Heart right ventricle (tissue), 16 donors: Measurements from ENCODE around the gene SASH3. TPM values are rescaled to one million over a fixed set of nuclear protein-coding genes. Genes with fewer than 3 reads are reported as not detected.
"Not testable (repeated sequence)": the region's sequence is repeated elsewhere in the genome, so short reads cannot be mapped to it uniquely, and the experiment has no call there.

ENCODE experiments used
- ATAC-seq, 8 donors: fragments of 200-7000 bp; cut with Tn5 transposase; one replicate each; pipeline ENCODE4 v1.9.1; 2020; ENCODE audit warnings: mild to moderate bottlenecking in 8 of 8, moderate library complexity in 8 of 8, moderate number of reproducible peaks in 1 of 8
- DNase-seq, 2 donors: peaks; one replicate each; pipeline ENCODE4 v3.0.0-alpha.2; 2020
- H3K27ac ChIP-seq, 10 donors: fragments of 200-600 bp; sonication (generic) in 2 of 10; one replicate each; pipeline versions ENCODE4 v1.5.0 to v1.8.0; 2020 to 2022; ENCODE audit warnings: mild to moderate bottlenecking in 3 of 10
- H3K27me3 ChIP-seq, 7 donors: fragments of 200-600 bp; one replicate each; pipeline ENCODE4 v1.8.0; 2021 to 2022; ENCODE audit warnings: mild to moderate bottlenecking in 2 of 7
- H3K36me3 ChIP-seq, 9 donors: fragments of 200-600 bp; sonication (generic) in 1 of 9; one replicate each; pipeline versions ENCODE4 v1.5.0 to v1.8.0; 2020 to 2022; ENCODE audit warnings: mild to moderate bottlenecking in 2 of 9
- H3K4me1 ChIP-seq, 9 donors: fragments of 200-600 bp; sonication (generic) in 1 of 9; one replicate each; pipeline versions ENCODE4 v1.5.0 to v1.8.0; 2020 to 2022; ENCODE audit warnings: mild to moderate bottlenecking in 4 of 9
- H3K4me3 ChIP-seq, 10 donors: fragments of 200-600 bp; sonication (generic) in 2 of 10; one replicate each; pipeline versions ENCODE4 v1.5.0 to v1.8.0; 2020 to 2022; ENCODE audit warnings: mild to moderate bottlenecking in 7 of 10, moderate library complexity in 2 of 10
- H3K9me3 ChIP-seq, 11 donors: fragments of 200-600 bp in 10 of 11; sonication (generic) in 2 of 11; one replicate each; pipeline versions ENCODE4 v1.5.0 to v1.8.0; 2013 to 2022; ENCODE audit warnings: mild to moderate bottlenecking in 2 of 11, control low read depth in 1 of 11, moderate library complexity in 1 of 11
- WGBS, 2 donors: extraction: QIAGEN DNeasy Blood & Tissue Kit; methylation state at CpG; one replicate each; pipeline ENCODE4 v1.1.7; 2013; ENCODE audit warnings: inconsistent platforms in 1 of 2; 5-methylcytosine and 5-hydroxymethylcytosine counted together
- intact Hi-C, 10 donors: fragments of 100-400 bp; cut with DNase I; formaldehyde crosslinking; loops; one replicate each; pipeline versions ENCODE4 v1.11.1 to v1.14.2; 2022
- polyA plus RNA-seq, 2 donors: library from polyadenylated mRNA; stranded (reverse); fragments of 200-250 nt; gene quantifications; one replicate each; pipeline ENCODE4 v1.2.3, GENCODE V29; 2013
- total RNA-seq, 10 donors: library from RNA; stranded (reverse); fragmentation: NEBNext Ultra II Directional in 3 of 10; extraction: Animal tissue kit (Norgen Biotek cat#: 25700) in 3 of 10; gene quantifications; one replicate each; pipeline versions ENCODE4 v1.2.1 to v1.2.4, GENCODE V29; 2021 to 2023
- TF ChIP-seq, protein P1 (sequence below), 9 donors: fragments of 200-600 bp; sonication (generic) in 2 of 9; IDR thresholded peaks; one replicate each; pipeline versions ENCODE4 v1.5.0 to v1.8.0; 2021 to 2022; ENCODE audit warnings: antibody characterized with exemption in 9 of 9, mild to moderate bottlenecking in 5 of 9, moderate library complexity in 1 of 9
- donor health status: Arrhythmogenic right ventricular cardiomyopathy.
- donor health status: ischemic (EF 13 %, LVEDD 7.1; RV severe dilation, severe dysfunction).
- donor health status: healthy with polysubstance abuse.
- donor health status: DM: no; HTN: yes; CAD: no.
- donor health status: DM: no; HTN: no; CAD: no.
- donor health status: ischemic (EF 25% LVEDD 6.9; RV normal size, moderate dysfunction).
- donor health status: ischemic (EF 25% LVEDD 5.7; RV mildly dilated, moderate dysfunction).
- donor health status: healthy.
- donor health status: DM: yes; HTN: yes; CAD: no.
- donor health status: Ischemic cardiomyopathy.
- donor health status: ischemic (EF 35%, LVEDD 5.7; RV mildly dilated, moderate dysfunction).
- donor health status: nonischemic (EF 11% LVEDD 7.7; RV severe dilation, severe dysfunction).
- donor health status: DM: yes; HTN: yes; CAD: no.
- donor health status: PGD.
- donor health status: ischemic (EF 29% LVEDD 5.4; RV normal size, mild dysfunction).
- donor health status: nonischemic (EF 23%, LVEDD 6.1; RV moderate dilation, normal function).

SASH3 gene
- total and polyA plus RNA-seq, 12 donors, result 0.57 to 15.3 (median 2.1) TPM

DNA sequence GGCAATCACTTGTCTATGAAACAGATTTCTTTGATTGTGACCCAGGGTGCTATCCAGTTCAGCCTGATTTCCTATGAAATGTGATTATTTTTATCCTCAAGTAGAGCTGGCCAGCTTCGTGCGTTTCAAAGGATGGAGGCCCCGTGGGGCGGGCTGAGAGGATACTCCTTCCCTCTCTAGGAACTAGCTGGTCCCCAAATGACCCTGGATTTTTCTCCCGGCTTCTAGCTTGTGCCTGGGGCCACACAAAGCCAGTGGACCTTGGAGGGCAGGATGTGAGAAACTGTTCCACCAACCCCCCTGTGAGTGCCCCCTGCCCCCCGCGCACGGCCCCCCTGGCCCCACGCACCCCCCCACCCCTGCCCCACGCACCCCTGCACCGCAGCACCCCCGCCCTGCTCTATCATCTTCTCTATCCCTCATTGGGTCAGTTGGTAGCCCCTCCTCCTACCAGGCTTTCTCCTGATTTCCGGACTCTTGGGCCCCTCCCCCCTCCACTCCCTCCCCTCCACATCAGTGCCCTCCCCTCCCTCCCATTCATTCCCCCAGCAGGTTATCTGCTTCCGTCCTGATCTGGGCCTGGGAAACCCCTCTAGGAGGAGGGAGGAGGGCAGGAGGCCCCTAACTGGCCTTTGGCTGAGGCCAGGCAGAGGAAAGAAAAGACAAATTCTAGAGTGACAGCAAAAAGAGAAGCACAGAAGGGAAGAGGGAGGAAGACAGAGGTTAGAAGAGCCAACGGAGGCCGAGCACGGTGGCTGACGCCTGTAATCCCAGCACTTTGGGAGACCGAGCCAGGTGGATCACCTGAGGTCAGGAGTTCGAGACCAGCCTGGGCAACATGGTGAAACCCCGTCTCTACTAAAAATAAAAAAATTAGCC, 37.6 kb upstream of the SASH3 start:
- H3K4me1 ChIP-seq, result peaks cover 0 to 21% (median 0%) of the 10 kb centered on the region in 9 donors
- H3K36me3 ChIP-seq, result no peaks in the 10 kb centered on the region
- intact Hi-C loops, result no loop called here
- ATAC-seq (peak in 1 of 8 donors; percentile 43), DNase-seq (peak in 1 of 2 donors; percentile 26)
- H3K27ac ChIP-seq, result no peak overlapping the region
- TF ChIP-seq, protein P1, sequence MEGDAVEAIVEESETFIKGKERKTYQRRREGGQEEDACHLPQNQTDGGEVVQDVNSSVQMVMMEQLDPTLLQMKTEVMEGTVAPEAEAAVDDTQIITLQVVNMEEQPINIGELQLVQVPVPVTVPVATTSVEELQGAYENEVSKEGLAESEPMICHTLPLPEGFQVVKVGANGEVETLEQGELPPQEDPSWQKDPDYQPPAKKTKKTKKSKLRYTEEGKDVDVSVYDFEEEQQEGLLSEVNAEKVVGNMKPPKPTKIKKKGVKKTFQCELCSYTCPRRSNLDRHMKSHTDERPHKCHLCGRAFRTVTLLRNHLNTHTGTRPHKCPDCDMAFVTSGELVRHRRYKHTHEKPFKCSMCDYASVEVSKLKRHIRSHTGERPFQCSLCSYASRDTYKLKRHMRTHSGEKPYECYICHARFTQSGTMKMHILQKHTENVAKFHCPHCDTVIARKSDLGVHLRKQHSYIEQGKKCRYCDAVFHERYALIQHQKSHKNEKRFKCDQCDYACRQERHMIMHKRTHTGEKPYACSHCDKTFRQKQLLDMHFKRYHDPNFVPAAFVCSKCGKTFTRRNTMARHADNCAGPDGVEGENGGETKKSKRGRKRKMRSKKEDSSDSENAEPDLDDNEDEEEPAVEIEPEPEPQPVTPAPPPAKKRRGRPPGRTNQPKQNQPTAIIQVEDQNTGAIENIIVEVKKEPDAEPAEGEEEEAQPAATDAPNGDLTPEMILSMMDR (IDR thresholded peaks at IDR 0.05), result no peak
- H3K4me3 ChIP-seq, result no peak overlapping the region
- WGBS, 2 donors, result 35 to 44% methylated on average over 15 to 21 of the region's 21 CpGs
- no peaks in the 10 kb centered on the region for H3K9me3 ChIP-seq
- peaks cover 0 to 8% (median 0%) of the 10 kb centered on the region in 7 donors for H3K27me3 ChIP-seq

DNA sequence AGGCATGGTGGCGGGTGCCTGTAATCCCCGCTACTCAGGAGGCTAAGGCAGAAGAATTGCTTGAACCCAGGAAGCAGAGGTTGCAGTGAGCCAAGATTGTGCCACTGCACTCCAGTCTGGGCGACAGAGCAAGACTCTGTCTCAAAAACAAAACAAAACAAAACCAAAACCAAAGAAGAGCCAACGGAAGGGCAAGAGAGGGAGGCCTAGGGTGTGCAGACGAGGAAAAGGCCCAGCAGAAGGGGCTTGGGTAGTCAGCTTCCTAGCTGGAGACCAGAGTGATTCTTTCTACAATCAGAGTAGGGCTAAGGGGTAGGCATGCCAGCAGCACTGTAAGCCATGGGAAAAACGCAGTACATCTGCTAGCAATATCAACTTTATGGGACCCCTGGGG, 37.0 kb upstream of the SASH3 start:
- H3K9me3 ChIP-seq, DNase-seq, H3K27ac ChIP-seq, intact Hi-C loops, H3K27me3 ChIP-seq, ATAC-seq, H3K36me3 ChIP-seq, H3K4me3 ChIP-seq: not testable (repeated sequence)
- peaks cover 0 to 16% (median 0%) of the 10 kb centered on the region in 9 donors for H3K4me1 ChIP-seq
- 79 to 94% methylated on average over 6 of the region's 6 CpGs for WGBS, 2 donors

DNA sequence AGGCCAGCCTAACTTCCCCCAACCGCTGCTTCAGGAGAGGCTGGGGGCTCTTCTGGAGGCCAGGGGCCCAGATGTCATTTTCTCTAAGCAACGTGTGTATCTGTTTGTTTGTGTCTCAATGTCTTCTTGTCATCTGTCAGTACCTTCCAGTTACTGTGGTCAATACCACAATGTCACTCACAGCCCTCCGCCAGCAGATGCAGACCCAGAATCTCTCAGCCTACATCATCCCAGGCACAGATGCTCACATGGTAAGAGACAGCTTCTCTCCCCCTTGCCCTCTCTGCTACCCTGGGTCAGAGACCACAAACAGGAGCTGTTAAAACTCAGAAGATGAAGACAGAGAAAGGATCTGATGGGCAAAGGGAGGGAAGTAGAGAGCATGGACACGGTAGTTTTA, 35.9 kb upstream of the SASH3 start:
- Histone ChIP-seq H3K4me1 (peaks cover 0 to 14% (median 0%) of the 10 kb centered on the region in 9 donors), H3K9me3 (no peaks in the 10 kb centered on the region), H3K4me3 (no peak overlapping the region), H3K27me3 (peaks cover 0 to 8% (median 0%) of the 10 kb centered on the region in 7 donors), H3K27ac (no peak overlapping the region), H3K36me3 (no peaks in the 10 kb centered on the region)
- DNase-seq (no peak), ATAC-seq (no peak)
- WGBS, 2 donors, result 84 to 88% methylated on average over 4 of the region's 4 CpGs
- intact Hi-C loops, result no loop called here
- TF ChIP-seq, protein P1 (IDR thresholded peaks at IDR 0.05), result no peak

DNA sequence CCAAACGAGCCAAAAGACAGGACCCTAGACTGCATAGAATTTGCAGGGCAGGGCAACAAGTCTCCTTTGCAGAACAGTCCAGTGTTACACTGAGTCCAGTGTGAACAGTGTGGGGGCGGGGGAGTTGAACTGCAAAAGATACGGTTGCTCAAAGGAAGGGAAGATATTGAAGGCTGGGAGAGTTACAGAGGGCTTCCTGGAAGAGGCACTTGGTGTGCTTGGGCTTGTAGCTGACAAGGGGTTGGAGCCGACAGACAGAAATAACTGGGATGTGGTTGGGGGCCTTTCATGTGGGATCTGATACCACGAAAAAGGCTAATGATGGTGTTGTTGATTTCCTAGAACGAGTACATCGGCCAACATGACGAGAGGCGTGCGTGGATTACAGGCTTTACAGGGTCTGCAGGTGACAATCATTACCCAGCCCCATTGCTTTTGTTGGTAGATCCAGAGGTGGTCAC, 34.9 kb upstream of the SASH3 start:
- WGBS, 2 donors, result 93% methylated on average over 10 of the region's 10 CpGs
- TF ChIP-seq, protein P1 (IDR thresholded peaks at IDR 0.05), result no peak
- no peak for DNase-seq
- Histone ChIP-seq H3K27ac (no peak overlapping the region), H3K36me3 (no peaks in the 10 kb centered on the region), H3K4me3 (no peak overlapping the region), H3K9me3 (no peaks in the 10 kb centered on the region), H3K27me3 (peaks cover 0 to 8% (median 0%) of the 10 kb centered on the region in 7 donors), H3K4me1 (peaks cover 0 to 10% (median 0%) of the 10 kb centered on the region in 9 donors)
- ATAC-seq, result no peak
- intact Hi-C loops, result no loop called here
